Central memory CD4-positive, alpha-beta T cell (primary cell): ENCODE results near the gene TBC1D24.
"Not testable (repeated sequence)": the region's sequence is repeated elsewhere in the genome, so short reads cannot be mapped to it uniquely, and the experiment has no call there.

Experiments
- DNase-seq: peaks from one replicate; pipeline ENCODE4 v3.0.0; 2022
- total RNA-seq, 3 experiments: gene quantifications; one replicate each; lab custom pipeline; 2026; lab: John Stamatoyannopoulos, UW

Gene TBC1D24
- 10.0 to 43.2 (median 20.5) reads per million in 3 experiments for total RNA-seq

GRCh38 chr16:2474877-2475412 lies at the start of gene TBC1D24:
Gene TBC1D24 (plus strand): TSS chr16:2475127. CDS start chr16:2496149, 21,022 bp downstream.
- peak; percentile 62 for DNase-seq

- DNase-seq = no peak
These were observed 49.0 kb upstream of the TBC1D24 start for GRCh38 chr16:2425825-2426430.

DNA sequence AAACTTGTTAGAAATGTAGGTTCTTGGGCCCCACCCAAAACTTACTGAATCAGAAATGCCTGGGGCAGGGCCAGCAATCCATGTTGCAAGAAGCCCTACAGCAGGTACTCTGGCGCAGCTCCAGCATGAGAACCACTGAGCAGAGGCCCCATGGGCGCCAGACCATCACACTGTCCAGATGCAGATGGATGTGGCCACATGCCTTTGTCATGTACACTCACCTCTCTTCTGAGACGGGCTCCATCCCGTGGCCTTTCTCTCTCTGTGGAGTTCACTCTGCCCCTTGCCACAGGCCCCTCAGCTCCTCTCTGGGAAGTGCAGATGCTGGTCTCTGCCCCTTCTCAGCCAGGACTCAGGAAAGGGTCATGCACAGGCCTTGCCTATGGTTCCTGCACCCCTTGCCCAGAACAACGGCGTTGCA lies 48.0 kb upstream of the TBC1D24 start:
- no peak for DNase-seq

GRCh38 chr16:2427526-2427925 lies 47.4 kb upstream of the TBC1D24 start:
- DNase-seq = no peak

DNA sequence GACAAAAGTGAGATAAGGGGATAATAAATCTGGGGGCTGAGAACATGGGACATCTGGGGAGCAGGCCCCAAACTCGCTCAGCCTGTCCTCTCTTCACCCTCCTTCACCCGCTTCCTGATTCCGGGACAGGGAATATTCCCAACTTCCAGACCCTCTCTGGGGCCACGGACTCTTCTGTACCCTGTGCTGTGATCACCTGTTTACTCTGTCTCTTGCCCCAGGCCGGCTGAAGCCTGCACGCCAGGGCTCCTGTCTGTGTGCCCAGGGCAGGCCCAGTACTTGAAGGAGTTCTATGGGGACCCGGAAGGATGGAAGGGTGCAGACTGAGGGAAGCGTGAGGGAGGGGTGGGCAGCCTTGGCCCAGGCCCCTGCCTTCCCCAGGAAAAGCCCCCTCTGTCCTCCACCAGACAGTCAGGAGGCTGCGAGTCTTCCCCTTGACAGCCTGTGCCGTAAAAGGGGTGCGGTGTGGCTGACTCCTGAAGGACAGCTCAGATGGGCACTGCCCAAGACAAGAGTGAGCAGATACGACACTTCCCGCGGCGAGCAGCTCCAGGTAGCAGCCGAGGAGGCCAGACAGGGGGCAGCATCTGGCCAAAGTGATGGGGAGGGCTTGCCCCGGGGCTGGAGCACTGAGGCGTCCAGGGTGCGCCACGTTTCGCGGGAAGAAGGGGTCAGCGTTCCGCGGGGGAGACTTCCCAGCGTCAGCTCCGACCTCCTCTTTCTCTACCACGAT lies 46.7 kb upstream of the TBC1D24 start:
- DNase-seq = no peak

DNA sequence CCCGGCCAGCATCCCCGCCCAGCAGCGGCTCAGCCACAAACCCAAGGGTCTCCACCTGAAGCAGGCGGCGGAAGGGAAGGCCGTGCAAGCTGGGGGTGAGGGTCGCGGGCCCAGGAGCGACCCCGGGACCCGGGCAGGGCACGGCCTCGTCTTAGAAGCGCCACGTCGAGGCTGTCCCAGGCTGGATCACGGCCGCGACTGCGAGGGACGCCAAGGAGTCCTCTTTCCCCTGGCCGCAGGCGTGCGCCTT lies 46.2 kb upstream of the TBC1D24 start:
- DNase-seq = no peak

- DNase-seq = peak; percentile 89
These were observed 45.7 kb upstream of the TBC1D24 start, which contains the start of gene CCNF for GRCh38 chr16:2429034-2429770. Gene CCNF (plus strand): TSS chr16:2429447. CDS start chr16:2429482, 35 bp downstream.

- DNase-seq = no peak
These were observed 44.9 kb upstream of the TBC1D24 start for GRCh38 chr16:2429771-2430663.

DNA sequence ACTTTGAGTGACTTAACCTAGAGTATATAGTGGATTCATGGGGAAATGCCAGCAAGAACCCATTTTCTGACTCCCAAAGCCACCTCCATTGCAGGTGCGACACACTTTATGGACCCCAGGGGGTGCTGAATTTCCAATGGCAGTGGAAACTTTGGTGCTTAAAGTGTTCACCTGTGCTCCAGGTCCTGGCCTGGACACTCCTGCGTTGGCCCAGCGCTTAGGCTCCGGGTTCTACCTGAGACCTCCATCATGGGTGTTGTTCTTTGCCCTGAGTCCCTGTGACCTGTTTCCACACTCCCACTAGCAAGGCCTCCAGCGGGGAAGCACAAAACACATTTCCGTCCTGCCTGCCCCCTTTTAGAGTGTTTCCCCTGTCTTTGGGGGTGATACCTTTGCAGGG lies 42.6 kb upstream of the TBC1D24 start:
- DNase-seq = no peak

DNA sequence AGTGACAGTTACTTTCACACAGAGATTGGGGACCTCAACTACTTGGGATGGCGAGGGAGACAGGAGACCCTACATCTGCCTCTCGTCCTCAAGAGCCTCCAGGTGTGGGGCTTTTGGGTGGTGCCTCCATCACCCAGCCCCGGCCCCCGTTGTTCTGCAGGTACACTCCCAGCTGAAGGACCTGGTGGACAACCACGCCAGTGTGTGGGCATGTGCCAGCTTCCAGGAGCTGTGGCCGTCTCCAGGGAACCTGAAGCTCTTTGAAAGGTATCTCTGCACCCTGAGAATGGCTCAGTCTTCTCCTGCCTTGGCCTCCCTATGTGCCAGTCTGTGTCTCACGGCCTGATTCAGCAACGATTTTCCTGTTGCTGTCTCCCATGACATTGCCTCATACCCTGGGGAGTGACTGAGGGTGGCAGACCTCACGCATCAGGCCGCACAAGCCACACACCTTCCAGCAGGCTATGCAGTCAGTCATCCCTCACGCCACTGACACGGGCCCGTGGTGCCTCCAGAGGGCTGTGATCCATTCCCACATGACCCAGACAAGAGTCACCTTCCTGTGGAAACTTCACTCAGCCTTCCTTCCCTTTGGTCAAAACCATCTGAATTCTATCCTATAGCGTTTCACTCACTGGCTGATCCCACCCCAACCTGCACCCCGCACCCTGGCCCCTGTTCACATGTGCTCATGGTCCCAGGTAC lies 42.0 kb upstream of the TBC1D24 start:
- no peak for DNase-seq

DNA sequence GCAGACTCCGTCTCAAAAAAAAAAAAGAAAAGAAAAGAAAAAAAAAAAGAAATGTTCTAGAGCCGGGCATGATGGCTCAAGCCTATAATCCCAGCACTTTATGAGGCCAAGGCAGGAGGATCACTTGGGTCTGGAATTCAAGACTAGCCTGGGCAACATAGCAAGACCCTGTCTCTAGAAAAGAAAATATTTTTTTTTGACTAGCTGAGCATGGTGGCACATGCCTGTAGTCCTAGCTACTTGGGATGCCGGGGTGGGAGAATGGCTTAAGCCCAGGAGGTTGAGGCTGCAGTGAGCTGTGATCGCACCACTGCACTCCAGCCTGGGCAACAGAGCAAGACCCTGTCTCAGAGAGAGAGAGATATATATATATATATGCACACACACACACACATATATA lies 39.7 kb upstream of the TBC1D24 start:
- not testable (repeated sequence) for DNase-seq

DNA sequence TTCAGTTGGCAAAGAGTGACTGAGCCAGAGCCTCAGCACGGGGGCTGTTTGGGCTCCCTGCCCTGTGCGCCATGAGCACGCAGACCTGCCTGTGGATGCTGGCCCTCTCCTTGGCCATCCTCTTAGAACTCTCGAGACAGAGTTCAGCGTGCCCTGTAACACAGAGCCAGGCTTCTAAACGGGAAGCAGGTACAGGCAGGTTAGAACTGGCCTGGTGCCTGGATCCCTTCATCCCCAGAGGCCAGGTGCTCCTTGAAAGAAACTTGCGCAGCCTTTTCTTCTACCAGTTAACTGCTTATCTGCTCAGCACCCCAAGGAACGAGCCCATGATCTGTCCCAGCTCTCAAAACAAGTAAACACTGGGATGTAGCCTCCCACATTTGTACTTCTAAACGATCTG lies 38.8 kb upstream of the TBC1D24 start:
- DNase-seq = no peak

DNA sequence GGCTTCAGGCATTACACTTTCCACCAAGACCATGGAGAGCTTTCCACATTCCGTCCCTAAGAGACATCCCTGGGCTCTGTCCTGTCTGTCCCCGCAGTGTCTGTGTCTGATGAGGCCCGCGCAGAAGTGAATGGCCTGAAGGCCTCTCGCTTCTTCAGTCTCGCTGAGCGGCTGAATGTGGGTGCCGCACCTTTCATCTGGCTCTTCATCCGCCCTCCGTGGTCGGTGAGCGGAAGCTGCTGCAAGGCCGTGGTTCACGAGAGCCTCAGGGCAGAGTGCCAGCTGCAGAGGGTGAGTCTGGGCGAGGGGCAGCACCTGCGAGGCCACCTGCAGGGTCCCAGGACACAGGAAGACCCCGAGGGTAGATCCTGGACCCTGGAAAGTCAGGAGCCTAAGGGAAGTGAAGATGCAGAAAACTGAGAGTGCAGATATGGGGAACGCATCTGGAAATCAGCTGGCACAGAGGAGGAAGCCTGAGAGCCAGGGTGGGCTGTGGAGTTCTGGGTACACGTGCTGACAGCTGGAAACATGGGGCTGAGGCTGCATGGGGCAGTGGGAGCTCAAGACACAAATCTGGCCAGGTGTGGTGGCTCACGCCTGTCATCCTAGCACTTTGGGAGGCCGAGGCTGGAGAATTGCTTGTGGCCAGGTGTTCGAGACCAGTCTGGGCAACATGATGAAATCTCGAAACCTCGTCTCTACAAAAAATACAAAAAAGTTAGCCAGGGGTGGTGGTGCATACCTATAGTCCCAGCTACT lies 37.7 kb upstream of the TBC1D24 start:
- DNase-seq = no peak

GRCh38 chr16:2438121-2438520 lies 36.8 kb upstream of the TBC1D24 start:
- no peak for DNase-seq

GRCh38 chr16:2439598-2439997 lies 35.3 kb upstream of the TBC1D24 start:
- DNase-seq = no peak

- DNase-seq = not testable (repeated sequence)
These were observed 33.7 kb upstream of the TBC1D24 start for GRCh38 chr16:2441143-2441804.

DNA sequence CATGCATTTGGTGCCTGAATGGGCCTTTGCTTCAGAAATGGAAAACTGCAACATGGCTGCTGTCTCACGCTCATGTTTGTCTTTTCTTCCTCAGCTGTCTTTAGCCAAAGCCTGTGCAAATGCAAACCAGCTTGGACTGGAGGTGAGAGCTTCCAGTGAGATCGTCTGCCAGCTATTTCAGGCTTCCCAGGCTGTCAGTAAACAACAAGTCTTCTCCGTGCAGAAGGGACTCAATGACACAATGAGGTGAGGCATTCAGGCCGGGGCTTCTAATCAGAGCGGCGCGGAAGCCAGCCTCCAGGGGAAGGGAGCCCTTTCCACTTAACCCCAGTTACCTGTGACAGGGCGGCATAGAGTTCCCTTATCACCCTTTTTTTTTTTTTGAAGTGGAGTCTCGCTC lies 31.4 kb upstream of the TBC1D24 start:
- no peak for DNase-seq

DNA sequence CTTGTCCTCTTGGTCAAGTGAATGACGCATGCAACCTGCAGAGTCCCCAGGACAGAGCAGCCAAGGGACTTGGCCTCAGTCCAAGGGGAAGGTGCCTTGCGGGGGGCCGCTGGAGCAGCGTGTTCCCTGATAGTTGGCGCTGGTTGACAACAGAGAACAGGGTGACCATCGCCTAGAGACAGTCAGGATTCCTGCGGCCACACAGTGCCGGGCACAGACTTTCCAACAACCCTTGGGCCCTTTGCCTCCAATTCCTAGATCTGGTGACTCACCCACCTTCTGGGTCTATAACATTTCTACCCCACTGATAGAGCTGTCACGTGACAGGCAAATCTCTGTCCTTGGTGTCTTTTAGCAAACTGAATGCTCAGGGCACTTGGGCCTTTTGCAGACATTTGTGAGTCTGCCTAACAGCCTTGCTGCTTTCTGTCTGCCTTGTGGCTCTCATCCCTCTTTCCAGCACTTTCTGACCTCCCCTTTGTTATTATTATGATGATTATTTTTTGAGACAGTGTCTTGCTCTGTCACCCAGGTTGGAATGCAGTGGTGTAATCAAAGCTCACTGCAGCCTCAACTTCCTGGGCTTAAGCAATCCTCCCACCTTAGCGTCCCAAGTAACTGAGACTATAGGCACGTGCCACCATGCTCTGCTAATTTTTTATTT lies 26.9 kb upstream of the TBC1D24 start:
- no peak for DNase-seq

DNA sequence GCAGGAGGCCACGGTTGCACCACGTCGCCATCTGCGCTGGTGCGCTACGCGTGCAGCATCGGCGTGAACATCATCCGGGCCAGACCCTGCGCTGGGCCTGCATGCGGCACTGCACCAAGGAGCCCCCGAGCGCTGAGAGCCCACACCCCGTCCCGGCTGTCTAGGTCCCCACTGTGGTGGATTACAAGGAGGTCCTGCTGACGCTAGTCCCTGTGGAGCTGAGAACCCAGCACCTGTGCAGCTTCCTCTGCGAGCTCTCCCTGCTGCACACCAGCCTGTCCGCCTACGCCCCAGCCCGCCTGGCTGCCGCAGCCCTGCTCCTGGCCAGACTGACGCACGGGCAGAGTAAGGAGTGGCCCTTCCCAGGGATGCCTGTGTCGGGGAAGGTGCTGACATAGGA lies 25.8 kb upstream of the TBC1D24 start:
- DNase-seq = no peak

DNA sequence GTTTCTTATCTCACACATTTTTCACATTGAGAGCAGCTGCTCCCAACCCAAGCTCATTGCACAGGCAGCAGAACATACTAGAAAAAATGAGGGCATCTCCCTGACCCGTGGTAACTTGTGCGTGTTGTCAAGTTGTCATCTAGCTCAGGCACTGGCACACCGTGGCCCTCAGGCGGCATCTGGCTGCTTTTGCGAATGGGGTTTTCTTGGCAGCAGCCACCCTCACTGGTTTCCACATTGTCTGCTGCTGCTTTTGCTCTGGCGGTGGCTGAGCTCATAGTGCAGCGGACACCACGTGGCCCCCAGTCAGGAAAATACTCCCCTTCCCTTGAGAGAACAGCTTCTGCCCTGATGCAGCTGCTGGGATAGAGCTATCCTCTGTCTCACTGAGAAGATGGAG lies 24.4 kb upstream of the TBC1D24 start:
- DNase-seq = no peak
